Trophoblast cell (in vitro differentiated cells and primary cell): ENCODE measurements around the gene TMEM41A.
"Not testable (repeated sequence)": the region's sequence is repeated elsewhere in the genome, so short reads cannot be mapped to it uniquely, and the experiment has no call there.

Experiments used
- DNase-seq, 2 donors: peaks; one replicate each; pipeline ENCODE4 v3.0.0-alpha.2; 2016
- H2AFZ ChIP-seq: 2 replicates; pipeline ENCODE4 v1.6.1; 2013; ENCODE audit warnings: low read length, moderate library complexity, mild to moderate bottlenecking; ENCODE audit not compliant: insufficient read depth, poor library complexity
- H2AK5ac ChIP-seq: 2 replicates; pipeline ENCODE4 v1.6.1; 2013; ENCODE audit warnings: mild to moderate bottlenecking, low read length
- H2BK120ac ChIP-seq: 2 replicates; pipeline ENCODE4 v1.6.1; 2013; ENCODE audit warnings: low read length, mild to moderate bottlenecking, moderate library complexity; ENCODE audit not compliant: insufficient read depth, poor library complexity
- H2BK12ac ChIP-seq: 2 replicates; pipeline ENCODE4 v1.6.1; 2013; ENCODE audit warnings: mild to moderate bottlenecking, low read length, moderate library complexity
- H2BK5ac ChIP-seq: 2 replicates; pipeline ENCODE4 v1.6.1; 2013; ENCODE audit warnings: low read length, low read depth, moderate library complexity, mild to moderate bottlenecking; ENCODE audit not compliant: poor library complexity
- H3K14ac ChIP-seq: 2 replicates; pipeline ENCODE4 v1.6.1; 2013; ENCODE audit warnings: mild to moderate bottlenecking, low read length
- H3K18ac ChIP-seq: 2 replicates; pipeline ENCODE4 v1.6.1; 2013; ENCODE audit warnings: mild to moderate bottlenecking, low read length
- H3K23ac ChIP-seq: 2 replicates; pipeline ENCODE4 v1.6.1; 2013; ENCODE audit warnings: low read length
- H3K27ac ChIP-seq: 2 replicates; pipeline ENCODE4 v1.5.1; 2013; ENCODE audit warnings: low read depth, mild to moderate bottlenecking, inconsistent platforms, low read length, moderate library complexity
- H3K27me3 ChIP-seq: 2 replicates; pipeline ENCODE4 v1.6.1; 2013; ENCODE audit warnings: inconsistent platforms, mild to moderate bottlenecking, low read length, moderate library complexity; ENCODE audit not compliant: insufficient read depth
- H3K36me3 ChIP-seq, 2 experiments: 1 replicate in 1 of 2; 2 replicates in 1 of 2; pipeline ENCODE4 v1.6.1; 2013; ENCODE audit warnings: low read length in 2 of 2, mild to moderate bottlenecking in 2 of 2, moderate library complexity in 1 of 2; ENCODE audit not compliant: insufficient read depth in 2 of 2, control insufficient read depth in 1 of 2
- H3K4ac ChIP-seq: 2 replicates; pipeline ENCODE4 v1.6.1; 2013; ENCODE audit warnings: low read depth, mild to moderate bottlenecking, low read length, moderate library complexity
- H3K4me1 ChIP-seq, 2 experiments: 1 replicate in 1 of 2; 2 replicates in 1 of 2; pipeline ENCODE4 v1.6.1; 2013; ENCODE audit warnings: low read length in 2 of 2, mild to moderate bottlenecking in 2 of 2, moderate library complexity in 1 of 2; ENCODE audit not compliant: insufficient read depth in 2 of 2, control insufficient read depth in 1 of 2
- H3K4me2 ChIP-seq: 2 replicates; pipeline ENCODE4 v1.6.1; 2013; ENCODE audit warnings: inconsistent platforms, mild to moderate bottlenecking, low read length, moderate library complexity
- H3K4me3 ChIP-seq: 2 replicates; pipeline ENCODE4 v1.5.1; 2013; ENCODE audit warnings: mild to moderate bottlenecking, low read depth, low read length, inconsistent platforms
- H3K79me1 ChIP-seq: one replicate; pipeline ENCODE4 v1.6.1; 2013; ENCODE audit warnings: low read length
- H3K79me2 ChIP-seq: 2 replicates; pipeline ENCODE4 v1.6.1; 2013; ENCODE audit warnings: low read length, mild to moderate bottlenecking; ENCODE audit not compliant: control insufficient read depth, insufficient read depth, poor library complexity
- H3K9ac ChIP-seq: 2 replicates; pipeline ENCODE4 v1.6.1; 2013; ENCODE audit warnings: mild to moderate bottlenecking, low read length
- H3K9me3 ChIP-seq: 2 replicates; pipeline ENCODE4 v1.6.1; 2013; ENCODE audit warnings: low read depth, mild to moderate bottlenecking, control low read depth, inconsistent platforms, low read length; ENCODE audit not compliant: insufficient read depth
- H4K12ac ChIP-seq: 2 replicates; pipeline ENCODE4 v1.6.1; 2013; ENCODE audit warnings: low read depth, mild to moderate bottlenecking, low read length, moderate library complexity
- H4K8ac ChIP-seq: 2 replicates; pipeline ENCODE4 v1.6.1; 2013; ENCODE audit warnings: low read depth, mild to moderate bottlenecking, low read length, moderate library complexity
- H4K91ac ChIP-seq: one replicate; pipeline ENCODE4 v1.6.1; 2013; ENCODE audit warnings: low read depth, mild to moderate bottlenecking, low read length, moderate library complexity
- WGBS: extraction: QIAGEN DNeasy Blood & Tissue Kit; methylation state at CpG from one replicate; pipeline ENCODE4 v1.1.7; 2013; ENCODE audit warnings: missing lambda C conversion rate; ENCODE audit not compliant: insufficient read length, insufficient coverage; ENCODE audit errors: extremely low coverage; 5-methylcytosine and 5-hydroxymethylcytosine counted together

Gene TMEM41A

GRCh38 chr3:185460719-185461350 is 38.0 kb downstream of the TMEM41A start:
- Histone ChIP-seq H2AK5ac (no peak overlapping the region), H3K18ac (no peak overlapping the region), H4K8ac (no peak overlapping the region), H2BK12ac (no peak overlapping the region), H3K23ac (no peak overlapping the region), H3K27ac (no peak overlapping the region), H2BK5ac (no peak overlapping the region), H3K4me2 (no peak overlapping the region), H3K9ac (no peak overlapping the region), H4K12ac (no peak overlapping the region), H2BK120ac (no peak overlapping the region), H3K4me1 (no peaks in the 10 kb centered on the region), H2AFZ (no peak overlapping the region), H3K4me3 (no peak overlapping the region), H3K27me3 (no peaks in the 10 kb centered on the region), H4K91ac (no peak overlapping the region), H3K79me1 (no peaks in the 10 kb centered on the region), H3K36me3 (peaks cover 0 to 2% of the 10 kb centered on the region in 2 experiments), H3K79me2 (no peaks in the 10 kb centered on the region), H3K14ac (no peak overlapping the region), H3K4ac (no peak overlapping the region), H3K9me3 (no peaks in the 10 kb centered on the region)
- no CpG with 5 or more reads among the region's 6 CpGs for WGBS
- DNase-seq, result peak in 1 of 2 donors; percentile 46

- Histone ChIP-seq H3K79me2 (no peaks in the 10 kb centered on the region), H3K4me2 (no peak overlapping the region), H3K23ac (no peak overlapping the region), H3K79me1 (no peaks in the 10 kb centered on the region), H3K9me3 (no peaks in the 10 kb centered on the region), H3K36me3 (peaks cover 0 to 2% of the 10 kb centered on the region in 2 experiments), H2BK12ac (no peak overlapping the region), H2BK5ac (no peak overlapping the region), H3K4me1 (no peaks in the 10 kb centered on the region), H3K18ac (no peak overlapping the region), H4K8ac (no peak overlapping the region), H3K27ac (no peak overlapping the region), H4K91ac (no peak overlapping the region), H2AK5ac (no peak overlapping the region), H3K4me3 (no peak overlapping the region), H2BK120ac (no peak overlapping the region), H4K12ac (no peak overlapping the region), H3K27me3 (no peaks in the 10 kb centered on the region), H3K9ac (no peak overlapping the region), H3K14ac (no peak overlapping the region), H2AFZ (no peak overlapping the region), H3K4ac (no peak overlapping the region)
- WGBS, result no CpG with 5 or more reads among the region's 5 CpGs
- DNase-seq, result no peak
Observed at GRCh38 chr3:185460309-185460708, 38.5 kb downstream of the TMEM41A start.

DNA sequence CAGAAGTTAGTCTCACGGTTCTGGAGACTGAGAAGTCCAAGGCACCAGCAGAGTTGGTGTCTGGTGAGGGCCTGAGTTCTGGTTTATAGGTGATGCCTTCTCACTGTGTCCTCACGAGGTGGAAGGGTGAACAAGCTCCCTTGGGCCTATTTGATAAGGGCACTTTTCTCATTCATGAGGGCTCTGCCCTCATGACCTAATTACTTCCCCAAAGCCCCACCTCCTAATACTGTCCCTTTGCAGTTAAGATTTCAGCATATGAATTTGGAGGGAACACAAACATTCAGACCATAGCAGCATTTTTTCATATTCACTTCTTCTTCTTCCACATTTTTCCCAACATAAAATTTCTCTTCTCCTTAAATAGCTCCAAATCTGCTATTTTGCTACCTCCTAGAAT is 41.5 kb downstream of the TMEM41A start:
- Histone ChIP-seq H3K18ac (no peak overlapping the region), H2AFZ (no peak overlapping the region), H2AK5ac (no peak overlapping the region), H3K4me2 (no peak overlapping the region), H2BK12ac (no peak overlapping the region), H3K4me3 (no peak overlapping the region), H3K14ac (no peak overlapping the region), H3K79me2 (no peaks in the 10 kb centered on the region), H4K12ac (no peak overlapping the region), H4K91ac (no peak overlapping the region), H3K9me3 (no peaks in the 10 kb centered on the region), H3K36me3 (peaks cover 3 to 4% of the 10 kb centered on the region in 2 experiments), H3K79me1 (no peaks in the 10 kb centered on the region), H3K27me3 (no peaks in the 10 kb centered on the region), H2BK120ac (no peak overlapping the region), H3K27ac (no peak overlapping the region), H4K8ac (no peak overlapping the region), H3K4ac (no peak overlapping the region), H3K4me1 (no peaks in the 10 kb centered on the region), H3K9ac (no peak overlapping the region), H2BK5ac (no peak overlapping the region), H3K23ac (no peak overlapping the region)
- WGBS, result no CpG with 5 or more reads among the region's 2 CpGs
- DNase-seq, result no peak

DNA sequence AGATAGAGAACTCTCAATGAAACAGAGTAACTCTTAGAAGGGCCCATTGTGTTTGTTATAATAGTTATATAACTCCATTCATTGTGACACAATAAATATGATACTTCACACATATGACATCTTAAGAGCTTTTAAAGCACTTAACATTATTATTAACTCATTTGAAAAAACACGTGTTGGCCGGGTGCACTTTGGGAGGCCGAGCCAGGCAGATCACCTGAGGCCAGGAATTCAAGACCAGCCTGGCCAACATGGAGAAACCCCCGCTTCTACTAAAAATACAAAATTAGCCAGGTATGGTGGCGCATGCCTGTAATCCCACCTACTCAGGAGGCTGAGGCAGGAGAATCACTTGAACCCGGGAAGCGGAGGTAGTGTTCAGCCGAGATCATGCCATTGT is 47.4 kb downstream of the TMEM41A start:
- not testable (repeated sequence) for H2AFZ ChIP-seq, H3K36me3 ChIP-seq, H2AK5ac ChIP-seq, H3K4me3 ChIP-seq, H3K9me3 ChIP-seq, H3K14ac ChIP-seq, H3K27me3 ChIP-seq, H3K4me2 ChIP-seq, H4K91ac ChIP-seq, DNase-seq, H4K8ac ChIP-seq, H2BK5ac ChIP-seq, H3K27ac ChIP-seq, H3K4me1 ChIP-seq, H2BK12ac ChIP-seq, H3K79me2 ChIP-seq, H3K79me1 ChIP-seq, H3K23ac ChIP-seq, H4K12ac ChIP-seq, H2BK120ac ChIP-seq, H3K4ac ChIP-seq, H3K18ac ChIP-seq, H3K9ac ChIP-seq
- WGBS, result no CpG with 5 or more reads among the region's 8 CpGs
